HepG2 (cell line): ENCODE results near the gene PACS2.

Experiments
- EP300 ChIP-seq, 3 experiments: sonication (generic) in 1 of 3; formaldehyde crosslinking in 1 of 3; IDR thresholded peaks; 2 replicates each; pipeline versions ENCODE4 v1.5.1 to v1.6.1; 2011 to 2020; ENCODE audit warnings: low read depth in 2 of 3, low read length in 2 of 3, borderline replicate concordance in 1 of 3, improper control_type of control experiment in 1 of 3, mild to moderate bottlenecking in 1 of 3, missing genetic modification reagents in 1 of 3, moderate library complexity in 1 of 3
- ESRRA ChIP-seq: sonication (generic); formaldehyde crosslinking; IDR thresholded peaks from 2 replicates; pipeline ENCODE4 v1.5.1; 2020; ENCODE audit warnings: mild to moderate bottlenecking, low read depth, missing genetic modification reagents
- MTA3 ChIP-seq: sonication (generic); formaldehyde crosslinking; IDR thresholded peaks from 2 replicates; pipeline ENCODE4 v1.4.0; 2020; ENCODE audit warnings: missing genetic modification reagents
- TF ChIP-seq, protein P1 (sequence below): sonication (generic); formaldehyde crosslinking; IDR thresholded peaks from 2 replicates; pipeline ENCODE4 v1.4.0; 2020; ENCODE audit warnings: missing genetic modification reagents
- TF ChIP-seq, protein P2 (sequence below): sonication (generic); formaldehyde crosslinking; IDR thresholded peaks from 2 replicates; pipeline ENCODE4 v1.4.0; 2020; ENCODE audit warnings: missing genetic modification reagents

DNA sequence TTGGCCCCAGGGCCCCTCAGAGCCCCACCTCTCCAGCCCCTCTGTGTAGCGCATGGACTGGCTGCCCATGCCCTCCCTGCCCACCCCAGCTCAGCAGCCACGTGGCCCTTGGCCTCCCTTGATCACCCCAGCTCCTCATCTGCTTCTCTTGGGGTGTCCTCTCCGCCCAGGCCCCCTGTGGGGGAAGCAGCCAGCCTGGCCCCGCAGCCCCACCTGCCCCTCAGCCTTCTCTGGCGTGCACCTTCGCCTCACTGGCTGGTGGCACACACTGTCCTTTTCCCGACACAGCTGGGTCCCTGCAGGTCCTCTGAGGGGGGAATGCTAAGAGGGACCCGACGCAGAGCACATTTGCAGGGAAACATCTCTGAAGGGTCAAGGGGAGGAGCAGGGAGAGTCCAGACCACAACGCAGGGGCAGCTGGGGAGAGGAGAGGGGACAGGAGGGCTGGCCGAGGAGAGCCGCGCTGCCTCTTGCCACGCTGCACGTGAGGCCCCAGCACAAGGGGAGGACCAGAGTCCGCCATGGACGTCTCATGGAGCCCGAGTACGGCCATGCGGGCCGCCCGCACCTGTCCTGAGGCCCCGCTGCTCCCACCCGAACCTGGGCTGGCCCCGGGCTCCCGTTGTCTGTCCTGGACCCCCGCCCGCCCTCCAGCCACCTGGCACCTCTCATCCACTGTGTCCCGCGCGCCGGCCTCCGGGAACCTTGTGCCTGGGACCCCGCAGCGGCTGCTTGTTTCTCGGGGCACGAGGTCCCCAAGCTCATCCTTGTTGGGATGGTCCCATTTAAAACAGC, 36.1 kb downstream of the PACS2 start:
- TF ChIP-seq, protein P1, sequence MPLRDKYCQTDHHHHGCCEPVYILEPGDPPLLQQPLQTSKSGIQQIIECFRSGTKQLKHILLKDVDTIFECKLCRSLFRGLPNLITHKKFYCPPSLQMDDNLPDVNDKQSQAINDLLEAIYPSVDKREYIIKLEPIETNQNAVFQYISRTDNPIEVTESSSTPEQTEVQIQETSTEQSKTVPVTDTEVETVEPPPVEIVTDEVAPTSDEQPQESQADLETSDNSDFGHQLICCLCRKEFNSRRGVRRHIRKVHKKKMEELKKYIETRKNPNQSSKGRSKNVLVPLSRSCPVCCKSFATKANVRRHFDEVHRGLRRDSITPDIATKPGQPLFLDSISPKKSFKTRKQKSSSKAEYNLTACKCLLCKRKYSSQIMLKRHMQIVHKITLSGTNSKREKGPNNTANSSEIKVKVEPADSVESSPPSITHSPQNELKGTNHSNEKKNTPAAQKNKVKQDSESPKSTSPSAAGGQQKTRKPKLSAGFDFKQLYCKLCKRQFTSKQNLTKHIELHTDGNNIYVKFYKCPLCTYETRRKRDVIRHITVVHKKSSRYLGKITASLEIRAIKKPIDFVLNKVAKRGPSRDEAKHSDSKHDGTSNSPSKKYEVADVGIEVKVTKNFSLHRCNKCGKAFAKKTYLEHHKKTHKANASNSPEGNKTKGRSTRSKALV (CRISPR knock-in tag): no peak
- TF ChIP-seq MTA3 (CRISPR knock-in tag): no peak
- TF ChIP-seq, protein P2, sequence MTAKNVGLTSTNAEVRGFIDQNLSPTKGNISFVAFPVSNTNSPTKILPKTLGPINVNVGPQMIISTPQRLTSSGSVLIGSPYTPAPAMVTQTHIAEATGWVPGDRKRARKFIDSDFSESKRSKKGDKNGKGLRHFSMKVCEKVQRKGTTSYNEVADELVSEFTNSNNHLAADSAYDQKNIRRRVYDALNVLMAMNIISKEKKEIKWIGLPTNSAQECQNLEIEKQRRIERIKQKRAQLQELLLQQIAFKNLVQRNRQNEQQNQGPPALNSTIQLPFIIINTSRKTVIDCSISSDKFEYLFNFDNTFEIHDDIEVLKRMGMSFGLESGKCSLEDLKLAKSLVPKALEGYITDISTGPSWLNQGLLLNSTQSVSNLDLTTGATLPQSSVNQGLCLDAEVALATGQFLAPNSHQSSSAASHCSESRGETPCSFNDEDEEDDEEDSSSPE (CRISPR knock-in tag): no peak
- TF ChIP-seq ESRRA (CRISPR knock-in tag): no peak
- TF ChIP-seq EP300 (IDR thresholded peaks at IDR 0.05; ENCODE audit: low read depth in 2 of 2, low read length in 2 of 2): no peak
- TF ChIP-seq EP300 (CRISPR knock-in tag; IDR thresholded peaks at IDR 0.05; ENCODE audit: borderline replicate concordance): no peak
